OCI-LY1 (cell line): Measurements from ENCODE around the gene PCSK5.

Source experiments
- EZH2 ChIP-seq: fragments of 200-600 bp; sonication (generic), shearing (Covaris generic); IDR thresholded peaks from 2 replicates; pipeline ENCODE4 v1.8.0; 2017; ENCODE audit warnings: borderline replicate concordance, mixed run types, mild to moderate bottlenecking, antibody characterized with exemption, low read length, moderate library complexity, mixed read lengths
- TF ChIP-seq, protein P1 (sequence below): fragments of 200-600 bp; sonication (generic), shearing (Covaris generic); IDR thresholded peaks from 2 replicates; pipeline ENCODE4 v1.5.1; 2017; ENCODE audit warnings: mild to moderate bottlenecking, antibody characterized with exemption, low read length, moderate library complexity, mixed read lengths

DNA sequence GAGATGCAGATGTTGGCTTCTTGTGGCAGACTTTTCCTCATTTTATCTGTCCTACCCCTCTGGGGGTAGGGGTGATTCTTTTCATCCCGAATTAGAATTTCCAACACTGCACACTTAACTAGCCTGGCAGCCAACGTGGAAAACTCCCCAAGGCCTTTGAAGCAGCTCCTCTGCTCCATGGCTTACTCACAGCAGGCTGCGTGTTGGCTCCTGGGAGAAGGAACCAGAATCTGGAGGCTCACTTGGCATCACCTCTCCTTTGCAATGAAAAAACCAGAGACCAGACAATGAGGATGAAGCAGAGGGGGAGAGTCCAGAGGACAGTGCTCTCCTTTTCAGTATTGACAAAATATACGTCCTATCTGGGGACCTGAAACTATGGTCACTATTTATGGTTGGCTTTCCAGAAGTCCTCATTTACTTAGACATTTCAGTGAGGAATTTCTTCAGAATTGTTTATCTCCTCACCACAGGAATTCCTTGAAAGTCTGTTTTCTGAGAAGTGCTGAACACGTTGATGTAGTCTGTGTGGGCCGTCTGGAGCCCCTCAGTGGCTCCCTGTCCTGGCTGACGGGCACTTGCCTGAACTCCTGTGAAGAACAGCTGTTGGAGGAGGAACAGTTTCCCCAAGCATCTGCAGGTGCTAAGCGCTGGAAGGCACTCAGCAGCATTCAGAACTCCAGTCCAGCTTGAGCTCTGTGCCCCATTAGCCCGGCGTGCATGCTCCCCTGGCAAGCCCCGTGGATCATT lies 272.5 kb downstream of the PCSK5 start:
- TF ChIP-seq EZH2 = no peak
- TF ChIP-seq, protein P1, sequence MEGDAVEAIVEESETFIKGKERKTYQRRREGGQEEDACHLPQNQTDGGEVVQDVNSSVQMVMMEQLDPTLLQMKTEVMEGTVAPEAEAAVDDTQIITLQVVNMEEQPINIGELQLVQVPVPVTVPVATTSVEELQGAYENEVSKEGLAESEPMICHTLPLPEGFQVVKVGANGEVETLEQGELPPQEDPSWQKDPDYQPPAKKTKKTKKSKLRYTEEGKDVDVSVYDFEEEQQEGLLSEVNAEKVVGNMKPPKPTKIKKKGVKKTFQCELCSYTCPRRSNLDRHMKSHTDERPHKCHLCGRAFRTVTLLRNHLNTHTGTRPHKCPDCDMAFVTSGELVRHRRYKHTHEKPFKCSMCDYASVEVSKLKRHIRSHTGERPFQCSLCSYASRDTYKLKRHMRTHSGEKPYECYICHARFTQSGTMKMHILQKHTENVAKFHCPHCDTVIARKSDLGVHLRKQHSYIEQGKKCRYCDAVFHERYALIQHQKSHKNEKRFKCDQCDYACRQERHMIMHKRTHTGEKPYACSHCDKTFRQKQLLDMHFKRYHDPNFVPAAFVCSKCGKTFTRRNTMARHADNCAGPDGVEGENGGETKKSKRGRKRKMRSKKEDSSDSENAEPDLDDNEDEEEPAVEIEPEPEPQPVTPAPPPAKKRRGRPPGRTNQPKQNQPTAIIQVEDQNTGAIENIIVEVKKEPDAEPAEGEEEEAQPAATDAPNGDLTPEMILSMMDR = no peak
